GM10847 (cell line): ENCODE measurements around the gene SHF.

Experiments
- POLR2A ChIP-seq: IDR thresholded peaks from 2 replicates; pipeline ENCODE4 v1.6.1; 2011; ENCODE audit not compliant: insufficient read length; ENCODE audit errors: extremely low read depth

The SHF gene

GRCh38 chr15:45130291-45131000 is 57.3 kb downstream of the SHF start:
- TF ChIP-seq POLR2A = no peak

DNA sequence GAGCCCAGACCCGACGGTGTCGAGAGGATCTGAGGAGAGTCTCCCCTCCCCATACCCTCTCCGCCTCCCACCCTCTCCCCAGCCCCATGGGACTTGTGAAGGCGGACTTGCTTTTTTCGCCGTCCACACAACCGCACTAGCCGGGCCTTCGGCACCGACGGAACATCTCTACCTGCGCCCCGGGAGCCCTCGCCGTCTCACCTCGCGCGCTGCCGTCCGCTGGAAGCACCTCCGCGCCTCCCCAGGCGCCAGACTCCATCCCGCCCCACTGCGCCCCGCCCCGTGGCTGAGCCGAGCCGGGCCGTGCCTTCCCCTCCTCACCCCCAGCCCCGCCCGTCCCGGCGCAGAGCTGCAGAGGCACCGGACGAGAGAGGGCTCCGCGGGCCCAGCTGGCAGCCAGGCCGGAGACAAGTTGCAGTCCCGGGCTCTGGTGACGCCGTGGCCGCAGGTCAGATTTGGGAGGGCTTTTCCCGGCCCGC is 58.1 kb downstream of the SHF start, which contains the start of the genes DUOX1 and DUOXA1:
Gene DUOX1 (plus strand): TSS at position 344 of the 479 bp plus-strand sequence. CDS start 1,973 bp downstream, outside the sequence.
Gene DUOXA1 (minus strand): TSS at position 229 of the 479 bp plus-strand sequence. CDS start 6,865 bp downstream, outside the sequence.
- TF ChIP-seq POLR2A = no peak

DNA sequence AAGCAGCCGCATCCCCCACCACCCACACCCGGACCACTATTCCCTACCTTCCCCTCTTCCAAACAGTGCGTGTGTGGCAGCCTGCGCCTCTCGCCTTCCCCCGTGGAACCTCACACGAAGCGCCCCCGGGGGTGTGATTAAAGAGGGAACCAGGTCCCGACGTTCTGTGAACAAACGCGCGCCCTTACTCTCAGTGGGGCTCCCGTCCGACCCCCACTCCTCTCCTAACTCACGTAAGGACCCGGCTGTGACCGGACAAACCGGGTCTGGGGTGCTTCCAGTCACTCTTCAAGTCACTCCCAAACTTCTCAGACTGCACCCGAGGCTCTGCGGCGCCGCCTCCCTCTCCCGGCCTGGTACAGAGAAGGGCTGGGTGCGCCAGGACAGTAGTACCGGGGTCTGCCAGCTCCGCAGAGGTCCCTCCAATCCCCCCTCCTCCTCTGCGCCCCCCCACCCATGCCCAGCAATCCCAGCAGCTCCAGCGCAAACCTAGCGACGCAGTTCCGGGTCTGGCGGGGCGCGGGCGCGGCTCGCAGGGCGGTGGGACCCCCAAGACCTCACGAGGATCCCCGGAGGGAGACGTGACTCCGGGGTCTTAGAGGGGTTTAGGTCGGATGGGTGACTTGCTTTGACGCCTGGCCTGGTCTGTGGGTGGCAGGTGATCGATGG is 58.7 kb downstream of the SHF start:
- no peak for TF ChIP-seq POLR2A

- TF ChIP-seq POLR2A = no peak
These were observed 61.1 kb downstream of the SHF start for GRCh38 chr15:45126535-45127158.

DNA sequence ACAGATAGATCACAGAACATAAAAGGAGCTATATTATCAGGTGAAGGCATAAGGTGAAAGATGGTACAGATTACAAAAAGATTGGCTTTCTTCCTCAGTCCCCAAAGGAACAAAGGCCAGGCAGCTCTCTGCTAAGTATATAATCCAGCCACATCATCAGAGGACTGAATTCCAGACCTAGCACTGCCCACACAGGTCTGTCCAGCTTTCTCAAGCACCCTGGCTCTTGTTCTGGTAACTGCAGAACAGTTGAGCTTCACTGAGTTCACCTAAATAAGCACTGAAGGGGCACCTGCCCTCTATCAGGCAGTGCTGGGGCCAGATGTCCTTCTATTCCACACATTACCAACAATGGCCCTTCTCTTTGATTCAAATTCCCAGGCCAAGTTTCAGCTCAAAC is 64.4 kb downstream of the SHF start:
- TF ChIP-seq POLR2A = no peak

DNA sequence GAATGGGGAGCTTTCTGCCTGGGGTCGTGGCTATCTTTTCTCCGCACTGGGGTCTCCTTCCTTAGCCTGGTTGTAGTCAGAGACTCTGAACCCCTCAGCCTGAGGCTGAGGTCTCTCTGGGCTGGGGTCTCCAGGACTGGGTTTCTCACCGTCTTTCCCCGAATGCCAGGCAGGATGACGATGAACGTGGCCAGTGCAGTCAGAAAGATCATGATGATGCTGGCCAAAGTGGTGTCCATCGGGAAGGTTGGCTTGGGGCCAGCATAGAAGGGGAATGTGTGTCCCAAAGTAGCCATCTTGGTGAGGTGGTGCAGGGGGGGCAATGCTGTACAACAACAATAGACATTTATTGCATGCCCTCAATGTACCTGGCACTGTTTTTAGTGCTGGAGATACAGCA is 65.0 kb downstream of the SHF start:
- no peak for TF ChIP-seq POLR2A

- TF ChIP-seq POLR2A = no peak
These were observed 65.9 kb downstream of the SHF start for GRCh38 chr15:45121706-45122417.

DNA sequence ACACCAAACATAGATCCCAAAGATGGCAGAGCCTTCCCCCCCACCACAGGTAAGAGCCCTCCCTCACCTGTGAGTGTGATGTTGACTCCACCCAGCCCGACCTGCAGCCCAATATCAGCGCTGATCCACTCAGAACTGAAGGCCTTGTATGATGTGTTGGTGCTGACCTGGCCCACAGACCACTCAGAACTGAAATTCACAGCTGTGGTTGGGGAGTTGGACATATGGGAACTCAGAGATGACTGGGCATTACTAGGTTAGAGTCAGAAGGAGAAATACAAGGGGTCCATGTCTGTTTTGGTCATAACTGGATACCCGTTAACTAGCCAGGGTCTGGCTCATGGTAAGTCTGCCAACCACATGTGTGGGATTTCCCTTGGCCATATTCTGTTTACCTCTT is 66.7 kb downstream of the SHF start:
- TF ChIP-seq POLR2A = no peak

DNA sequence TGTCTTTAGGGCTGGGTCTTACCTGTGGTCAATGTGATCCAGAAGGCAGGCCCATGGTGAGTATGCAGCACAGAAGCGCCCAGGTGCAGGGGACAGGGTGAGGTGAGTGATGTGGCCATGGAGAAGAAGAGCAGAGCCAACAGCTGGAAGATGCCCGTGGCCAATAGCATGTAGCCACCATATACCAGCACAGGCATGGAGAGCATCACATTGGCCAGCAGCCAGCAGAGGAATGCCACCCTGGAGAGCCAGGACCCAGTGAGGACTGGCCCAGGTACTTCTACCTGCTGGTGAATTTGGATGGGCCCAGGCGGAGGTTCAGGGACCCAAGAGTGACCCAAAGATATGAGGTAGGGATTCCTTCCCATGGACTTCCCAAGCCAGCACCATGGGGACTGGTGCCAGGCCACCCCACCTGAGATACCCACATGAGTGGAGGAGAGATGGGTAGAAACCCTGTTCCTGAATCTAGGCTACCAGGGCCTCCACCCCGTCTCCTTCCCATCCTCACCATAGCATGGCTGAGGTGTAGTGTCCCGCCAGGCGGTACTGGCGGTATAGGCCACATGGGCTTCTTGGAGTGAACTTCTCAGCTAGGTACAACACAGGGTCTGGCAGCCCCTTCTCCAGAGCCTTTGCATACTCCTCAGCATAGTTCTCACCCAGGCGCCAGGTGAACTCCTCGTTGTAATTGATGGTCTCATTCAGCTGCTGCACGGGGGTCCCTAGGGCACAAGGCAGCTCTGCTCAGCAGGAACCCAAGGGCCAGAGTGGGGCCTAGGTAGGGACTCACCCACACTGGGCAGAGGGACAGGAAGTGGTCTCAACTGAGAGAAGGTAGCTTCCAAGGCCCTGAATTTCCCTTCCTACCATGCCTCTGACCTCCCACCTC is 67.4 kb downstream of the SHF start:
- no peak for TF ChIP-seq POLR2A

GRCh38 chr15:45118996-45119395 is 68.8 kb downstream of the SHF start:
- TF ChIP-seq POLR2A = no peak

- no peak for TF ChIP-seq POLR2A
These were observed 69.6 kb downstream of the SHF start for GRCh38 chr15:45118131-45118588.

DNA sequence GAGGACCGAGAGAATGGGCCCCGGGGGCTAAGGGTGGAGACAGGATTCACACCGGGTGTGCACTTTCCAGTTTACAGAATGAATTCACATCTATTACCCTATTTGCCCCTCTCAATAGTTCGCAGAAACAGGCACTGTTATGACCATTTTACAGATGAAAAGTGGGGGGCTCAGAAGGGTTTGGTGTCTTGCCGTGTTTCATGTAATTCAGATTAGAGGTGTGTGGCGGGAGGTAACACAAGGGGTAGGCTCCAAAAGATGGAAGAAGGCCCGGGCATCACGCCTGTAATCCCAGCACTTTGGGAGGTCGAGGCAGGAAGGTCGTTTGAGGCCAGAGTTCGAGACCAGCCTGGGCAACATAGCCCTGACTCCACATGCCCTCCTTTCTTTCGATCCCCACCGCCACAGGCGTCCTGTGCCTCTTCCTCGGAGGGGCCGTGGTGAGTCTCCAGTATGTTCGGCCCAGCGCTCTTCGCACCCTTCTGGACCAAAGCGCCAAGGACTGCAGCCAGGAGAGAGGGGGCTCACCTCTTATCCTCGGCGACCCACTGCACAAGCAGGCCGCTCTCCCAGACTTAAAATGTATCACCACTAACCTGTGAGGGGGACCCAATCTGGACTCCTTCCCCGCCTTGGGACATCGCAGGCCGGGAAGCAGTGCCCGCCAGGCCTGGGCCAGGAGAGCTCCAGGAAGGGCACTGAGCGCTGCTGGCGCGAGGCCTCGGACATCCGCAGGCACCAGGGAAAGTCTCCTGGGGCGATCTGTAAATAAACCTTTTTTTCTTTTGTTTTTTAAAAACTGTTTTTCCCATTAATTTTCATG is 70.2 kb downstream of the SHF start:
- no peak for TF ChIP-seq POLR2A
